Measurements from ENCODE around the gene NCMAP.

NCMAP gene

DNA sequence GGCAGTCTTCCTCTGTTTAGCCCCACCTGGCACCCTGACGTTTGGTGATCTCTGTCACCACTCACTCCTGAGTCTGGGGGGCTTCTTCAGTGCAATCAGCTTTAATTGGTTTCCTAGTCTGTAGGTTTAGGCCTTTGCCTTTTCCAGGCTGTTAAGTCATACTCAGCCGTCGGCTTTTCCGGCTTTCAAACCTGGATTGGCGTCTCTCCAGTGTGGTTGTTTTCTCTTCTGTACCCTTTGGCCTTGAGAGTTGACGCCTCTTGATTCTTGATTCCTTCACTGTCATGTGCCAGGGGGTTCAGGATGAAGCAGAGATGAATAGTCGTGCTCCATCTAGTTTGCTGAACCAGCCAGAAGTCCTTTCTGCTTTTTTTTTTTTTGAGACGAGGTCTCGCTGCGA lies 24.9 kb downstream of the NCMAP start:
- TF ChIP-seq TAF1 (IDR thresholded peaks at IDR 0.05; ENCODE audit: borderline replicate concordance, low read depth, low read length) (no peak), POLR2AphosphoS5 (IDR thresholded peaks at IDR 0.05; ENCODE audit: low read depth, low read length) (no peak), POLR2A (IDR thresholded peaks at IDR 0.05; ENCODE audit: low read depth, low read length) (no peak)
- FAIRE-seq (no peak), DNase-seq (ENCODE audit: insufficient read length) (no peak)

DNA sequence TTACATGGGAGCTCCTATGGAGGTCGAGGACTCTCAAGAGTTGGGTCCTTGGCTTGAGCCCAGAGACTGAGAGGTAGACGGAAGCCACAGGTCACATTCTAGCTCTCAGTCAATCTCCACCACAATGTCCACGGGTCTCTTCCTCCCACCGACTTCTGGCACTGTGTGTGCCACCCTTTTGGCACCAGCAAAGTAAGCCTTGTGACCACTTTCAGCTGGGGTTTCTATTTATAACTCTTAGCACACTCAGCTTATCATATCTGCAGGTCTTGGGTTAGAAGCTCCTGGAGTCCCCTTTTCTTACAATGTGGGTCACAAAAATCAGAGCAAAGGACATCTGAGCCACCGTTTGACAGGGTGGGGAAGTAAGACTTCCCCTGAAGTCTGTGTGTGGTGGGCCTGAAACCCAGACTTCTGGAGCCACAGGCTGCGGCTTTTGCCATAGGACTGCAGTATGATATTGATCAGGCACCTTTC lies 28.3 kb downstream of the NCMAP start:
- FAIRE-seq (no peak), DNase-seq (ENCODE audit: insufficient read length) (no peak)
- TF ChIP-seq POLR2A (IDR thresholded peaks at IDR 0.05; ENCODE audit: low read depth, low read length) (no peak), POLR2AphosphoS5 (IDR thresholded peaks at IDR 0.05; ENCODE audit: low read depth, low read length) (no peak), TAF1 (IDR thresholded peaks at IDR 0.05; ENCODE audit: borderline replicate concordance, low read depth, low read length) (no peak)

DNA sequence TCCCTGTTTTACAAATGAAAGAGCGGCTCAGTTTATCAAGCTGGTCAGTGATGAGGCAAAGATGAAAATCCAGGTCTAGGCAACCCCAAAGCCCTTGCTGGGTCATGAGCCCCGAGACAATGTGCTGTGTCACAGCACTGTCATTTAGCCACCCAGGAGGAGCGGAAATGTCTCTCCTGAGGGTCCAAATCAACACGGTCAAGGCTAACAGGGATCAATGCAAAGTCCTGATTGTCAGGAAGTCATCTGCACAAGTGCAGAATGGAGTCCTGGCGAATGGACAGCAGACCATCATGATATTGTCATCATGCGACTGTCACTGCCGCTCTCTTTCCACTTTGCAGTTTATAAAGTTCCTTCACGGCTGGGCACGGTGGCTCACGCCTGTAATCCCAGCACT lies 30.2 kb downstream of the NCMAP start:
- FAIRE-seq (no peak), DNase-seq (ENCODE audit: insufficient read length) (no peak)
- TF ChIP-seq TAF1 (IDR thresholded peaks at IDR 0.05; ENCODE audit: borderline replicate concordance, low read depth, low read length) (no peak), POLR2AphosphoS5 (IDR thresholded peaks at IDR 0.05; ENCODE audit: low read depth, low read length) (no peak), POLR2A (IDR thresholded peaks at IDR 0.05; ENCODE audit: low read depth, low read length) (no peak)

DNA sequence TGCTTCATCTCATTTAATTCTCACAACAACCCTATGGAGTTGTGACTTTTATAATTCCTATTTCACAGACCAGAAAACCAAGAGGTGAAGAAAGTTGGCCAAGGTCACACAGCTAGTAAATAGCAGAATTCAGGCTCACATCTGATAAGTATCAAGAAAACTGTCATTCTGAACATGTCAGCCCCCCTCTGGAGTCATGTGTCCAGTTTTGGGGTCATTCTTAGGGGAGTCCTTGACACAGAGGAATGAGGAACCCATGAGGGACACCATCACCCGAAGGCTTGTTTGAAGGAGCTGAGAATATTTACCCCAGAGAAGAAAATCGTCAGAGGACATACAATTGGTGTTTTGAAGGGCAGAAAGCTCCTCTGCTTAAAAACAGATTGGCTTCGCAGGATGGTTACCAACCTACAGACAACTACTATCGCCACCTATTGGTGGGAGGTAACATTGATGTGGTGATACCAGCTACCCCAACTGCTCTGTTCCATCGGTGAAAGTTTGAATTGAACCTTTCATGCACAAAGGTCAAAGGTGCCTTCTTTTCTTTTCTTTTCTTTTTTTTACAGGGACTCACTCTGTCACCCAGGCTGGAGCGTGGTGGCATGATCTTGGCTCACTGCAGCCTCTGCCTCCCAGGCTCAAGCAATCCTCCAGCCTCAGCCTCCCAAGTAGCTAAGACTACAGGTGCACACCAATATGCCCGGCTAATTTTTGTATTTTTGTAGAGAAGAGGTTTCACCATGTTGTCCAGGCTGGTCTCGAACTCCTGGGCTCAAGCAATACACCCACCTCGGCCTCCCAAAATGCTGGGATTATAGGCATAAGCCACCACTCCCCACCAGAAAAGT lies 31.3 kb downstream of the NCMAP start:
- FAIRE-seq (peak; percentile 90), DNase-seq (ENCODE audit: insufficient read length) (peak; percentile 46)

DNA sequence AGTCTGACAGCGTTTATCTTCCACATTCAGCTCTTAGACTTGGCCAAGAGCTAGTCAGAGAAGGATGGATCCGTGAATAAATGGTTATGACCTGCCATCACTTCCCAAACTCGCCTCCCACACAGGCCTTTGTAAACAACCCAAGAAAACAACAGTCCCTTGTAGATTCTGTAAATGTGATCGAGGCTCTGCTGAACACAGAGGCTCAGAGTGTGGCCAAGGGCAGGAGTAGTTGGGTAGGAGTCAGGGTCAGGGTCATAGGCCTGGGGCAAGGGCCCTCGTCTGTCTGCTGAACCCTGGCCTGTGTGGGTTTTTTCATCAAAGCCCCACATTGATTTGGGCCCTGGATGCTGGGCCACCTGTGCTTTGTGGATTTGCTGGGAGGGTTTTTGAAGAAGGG lies 32.7 kb downstream of the NCMAP start:
- no peak for FAIRE-seq
- DNase-seq (ENCODE audit: insufficient read length): no peak

More for the DNA sequence above, 31.3 kb downstream of the NCMAP start:
- TF ChIP-seq POLR2AphosphoS5 (IDR thresholded peaks at IDR 0.05; ENCODE audit: low read depth, low read length) (no peak), POLR2A (IDR thresholded peaks at IDR 0.05; ENCODE audit: low read depth, low read length) (no peak), TAF1 (IDR thresholded peaks at IDR 0.05; ENCODE audit: borderline replicate concordance, low read depth, low read length) (no peak)

DNA sequence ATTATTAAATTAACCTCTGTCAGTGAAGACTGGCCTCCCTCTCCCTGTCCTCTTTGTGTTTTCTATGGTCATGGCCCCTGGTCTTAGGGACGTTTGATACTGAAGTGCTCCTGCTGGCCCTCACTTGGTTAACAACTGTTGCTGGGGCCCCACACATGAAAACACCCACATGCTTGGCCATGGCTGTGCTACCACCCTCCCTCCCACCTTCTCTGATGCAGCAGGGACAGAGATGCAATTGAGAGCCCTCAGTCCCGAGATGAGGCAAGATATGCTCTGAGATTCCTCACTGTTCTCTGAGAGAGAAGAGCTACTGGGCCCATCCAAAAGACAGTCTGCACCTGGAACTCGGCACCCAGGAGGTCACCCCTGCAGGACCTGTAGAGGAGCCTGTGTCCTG lies 33.3 kb downstream of the NCMAP start:
- DNase-seq (ENCODE audit: insufficient read length) (no peak), FAIRE-seq (no peak)
- no peak for TF ChIP-seq POLR2A (IDR thresholded peaks at IDR 0.05; ENCODE audit: low read depth, low read length)
- TF ChIP-seq POLR2AphosphoS5 (IDR thresholded peaks at IDR 0.05; ENCODE audit: low read depth, low read length): no peak
- TF ChIP-seq TAF1 (IDR thresholded peaks at IDR 0.05; ENCODE audit: borderline replicate concordance, low read depth, low read length): no peak

More for the DNA sequence above, 32.7 kb downstream of the NCMAP start:
- TF ChIP-seq POLR2AphosphoS5 (IDR thresholded peaks at IDR 0.05; ENCODE audit: low read depth, low read length): no peak
- no peak for TF ChIP-seq POLR2A (IDR thresholded peaks at IDR 0.05; ENCODE audit: low read depth, low read length)
- no peak for TF ChIP-seq TAF1 (IDR thresholded peaks at IDR 0.05; ENCODE audit: borderline replicate concordance, low read depth, low read length)

DNA sequence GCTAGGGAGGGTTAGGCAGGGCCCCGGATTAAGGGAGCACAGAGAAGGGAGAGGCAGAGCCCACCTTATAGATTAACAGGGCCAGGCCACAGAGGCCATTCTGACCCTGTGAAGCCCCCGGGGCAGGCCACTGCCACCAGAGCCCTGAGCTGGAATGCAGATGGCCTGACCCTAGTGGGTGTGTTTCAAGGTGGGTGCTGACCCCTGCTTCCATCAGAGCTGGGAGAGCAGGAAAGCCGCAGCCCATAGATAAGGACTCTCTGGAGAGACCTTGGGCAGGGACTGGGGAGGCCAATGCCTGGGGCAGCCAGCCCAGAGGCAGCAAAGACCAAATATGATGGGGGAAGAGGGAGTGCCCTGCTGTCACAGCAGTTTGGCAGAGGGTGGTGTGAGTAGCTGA lies 35.9 kb downstream of the NCMAP start:
- FAIRE-seq: no peak
- TF ChIP-seq POLR2AphosphoS5 (IDR thresholded peaks at IDR 0.05; ENCODE audit: low read depth, low read length): no peak
- TF ChIP-seq TAF1 (IDR thresholded peaks at IDR 0.05; ENCODE audit: borderline replicate concordance, low read depth, low read length): no peak
- no peak for TF ChIP-seq POLR2A (IDR thresholded peaks at IDR 0.05; ENCODE audit: low read depth, low read length)
- DNase-seq (ENCODE audit: insufficient read length): no peak

DNA sequence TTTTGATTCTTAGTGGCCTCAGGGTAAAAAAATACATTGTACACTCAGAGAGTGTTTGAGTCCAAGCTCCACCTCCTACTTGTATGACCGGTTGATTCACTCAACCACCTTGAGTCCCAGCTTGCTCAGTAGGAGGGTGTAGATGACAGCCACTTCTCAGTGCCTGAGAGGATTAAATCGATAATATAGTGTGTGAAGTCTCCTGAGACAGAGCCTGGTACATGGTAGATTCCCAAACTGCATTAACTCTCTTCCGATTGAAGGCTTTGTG lies 38.4 kb downstream of the NCMAP start:
- no peak for FAIRE-seq
- TF ChIP-seq POLR2A (IDR thresholded peaks at IDR 0.05; ENCODE audit: low read depth, low read length) (no peak), TAF1 (IDR thresholded peaks at IDR 0.05; ENCODE audit: borderline replicate concordance, low read depth, low read length) (no peak), POLR2AphosphoS5 (IDR thresholded peaks at IDR 0.05; ENCODE audit: low read depth, low read length) (no peak)
- DNase-seq (ENCODE audit: insufficient read length): no peak

DNA sequence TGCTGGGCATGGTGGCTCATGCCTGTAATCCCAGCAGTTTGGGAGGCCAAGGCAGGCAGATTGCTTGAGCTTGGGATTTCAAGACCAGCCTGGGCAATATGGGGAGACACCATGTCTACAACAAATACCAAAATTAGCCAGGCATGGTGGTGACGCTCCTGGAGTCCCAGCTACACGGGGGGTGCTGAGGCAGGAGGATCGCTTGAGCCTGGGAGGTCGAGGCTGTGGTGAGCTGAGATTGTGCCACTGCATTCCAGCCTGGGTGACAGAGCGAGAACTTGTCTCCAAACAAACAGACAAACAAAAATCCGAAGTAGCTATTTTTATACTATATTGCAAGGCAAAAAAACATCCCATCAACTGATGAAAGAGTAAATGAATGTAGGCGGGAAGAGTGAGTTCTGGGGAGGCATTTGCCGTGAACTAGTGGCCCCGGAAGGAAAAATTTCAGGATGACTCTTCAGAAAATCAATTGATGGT lies 40.6 kb downstream of the NCMAP start:
- FAIRE-seq: no peak
- DNase-seq (ENCODE audit: insufficient read length): no peak
- TF ChIP-seq POLR2AphosphoS5 (IDR thresholded peaks at IDR 0.05; ENCODE audit: low read depth, low read length): no peak
- no peak for TF ChIP-seq TAF1 (IDR thresholded peaks at IDR 0.05; ENCODE audit: borderline replicate concordance, low read depth, low read length)

DNA sequence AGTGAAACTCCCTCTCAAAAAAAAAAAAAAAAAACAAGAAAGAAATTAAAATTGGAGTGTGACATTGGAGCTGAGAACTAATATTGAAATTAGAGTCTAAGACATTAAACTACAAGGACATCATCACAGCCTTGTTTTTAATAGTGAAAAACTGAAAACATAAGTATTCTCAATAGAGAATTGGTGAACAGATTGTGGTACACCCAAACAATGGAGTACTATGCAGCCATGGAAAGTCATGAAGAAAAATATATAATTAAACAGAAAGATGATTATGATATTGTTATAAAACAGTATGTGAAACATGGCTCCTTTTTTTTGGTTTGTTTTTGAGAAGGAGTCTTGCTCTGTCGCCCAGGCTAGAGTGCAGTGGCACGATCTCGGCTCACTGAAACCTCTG lies 43.4 kb downstream of the NCMAP start:
- FAIRE-seq (no peak), DNase-seq (ENCODE audit: insufficient read length) (no peak)
- no peak for TF ChIP-seq TAF1 (IDR thresholded peaks at IDR 0.05; ENCODE audit: borderline replicate concordance, low read depth, low read length)
- no peak for TF ChIP-seq POLR2AphosphoS5 (IDR thresholded peaks at IDR 0.05; ENCODE audit: low read depth, low read length)
- no peak for TF ChIP-seq POLR2A (IDR thresholded peaks at IDR 0.05; ENCODE audit: low read depth, low read length)

DNA sequence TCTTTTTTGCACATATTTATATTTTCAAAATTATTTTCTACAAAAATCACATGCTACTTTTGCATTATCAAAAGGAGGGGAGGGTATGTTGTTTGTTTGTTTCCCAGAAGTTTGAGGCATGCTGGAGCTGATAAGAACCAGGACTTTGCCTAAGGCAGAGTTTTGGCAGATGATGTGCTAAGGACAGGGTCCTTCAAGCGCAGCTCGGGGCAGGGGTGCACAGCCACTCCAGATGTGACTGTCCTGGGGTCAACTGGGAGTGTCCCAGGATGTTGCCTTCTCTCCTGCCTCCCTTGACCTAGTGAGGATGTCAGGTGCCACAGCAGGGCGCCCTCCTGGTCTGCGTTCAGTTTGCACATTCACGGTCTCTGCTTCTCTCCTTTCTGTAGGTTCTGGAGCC lies 44.7 kb downstream of the NCMAP start:
- no peak for DNase-seq (ENCODE audit: insufficient read length)
- TF ChIP-seq POLR2AphosphoS5 (IDR thresholded peaks at IDR 0.05; ENCODE audit: low read depth, low read length) (no peak), POLR2A (IDR thresholded peaks at IDR 0.05; ENCODE audit: low read depth, low read length) (no peak), TAF1 (IDR thresholded peaks at IDR 0.05; ENCODE audit: borderline replicate concordance, low read depth, low read length) (no peak)
- no peak for FAIRE-seq
